Aorta (tissue), 4 donors: ENCODE data around the gene DEFB124. TPM values are rescaled to one million over a fixed set of nuclear protein-coding genes. Genes with fewer than 3 reads are reported as not detected.

Experiments
- polyA plus RNA-seq, 2 donors: library from polyadenylated mRNA; stranded (reverse); fragments of 200-250 nt; gene quantifications; one replicate each; pipeline ENCODE4 v1.2.3, GENCODE V29; 2013
- total RNA-seq, 2 donors: library from RNA; stranded (reverse); fragmentation: NEBNext Ultra II Directional; extraction: Animal tissue kit (Norgen Biotek cat#: 25700); gene quantifications; one replicate each; pipeline ENCODE4 v1.2.1, GENCODE V29; 2021
- donor health status: healthy with polysubstance abuse.
- donor health status: Bipolar disorder and iron deficiency.
- donor health status: DM: no; HTN: no; CAD: no.
- donor health status: DM: yes; HTN: yes; CAD: no.

DEFB124 gene
- total and polyA plus RNA-seq, 4 donors = 1.6 to 7.6 TPM; not detected in 2

Other genes starting within 250 kb of the DEFB124 start
- gene DEFB115, start 217.5 kb downstream of the DEFB124 start, total RNA-seq = not detected
- not detected for gene DEFB115, start 217.5 kb downstream of the DEFB124 start, polyA plus RNA-seq
- gene DEFB116, start 166.5 kb downstream of the DEFB124 start, total RNA-seq = not detected
- not detected for gene DEFB116, start 166.5 kb downstream of the DEFB124 start, polyA plus RNA-seq
- not detected for gene DEFB118, start 106.5 kb downstream of the DEFB124 start, total RNA-seq
- gene DEFB118, start 106.5 kb downstream of the DEFB124 start, polyA plus RNA-seq = not detected
- gene DEFB119, start 84.5 kb downstream of the DEFB124 start, total RNA-seq = not detected
- gene DEFB119, start 84.5 kb downstream of the DEFB124 start, polyA plus RNA-seq = not detected
- gene DEFB121, start 68.9 kb downstream of the DEFB124 start, total RNA-seq = not detected
- gene DEFB121, start 68.9 kb downstream of the DEFB124 start, polyA plus RNA-seq = not detected
- not detected for gene DEFB123, start 34.5 kb downstream of the DEFB124 start, total RNA-seq
- gene DEFB123, start 34.5 kb downstream of the DEFB124 start, polyA plus RNA-seq = not detected
- gene REM1, start 161 bp upstream of the DEFB124 start, total RNA-seq = 10 to 100 TPM; 13.6 to 13.9 TPM
- 10 to 100 TPM in 1 of 2 donors, 1 to 10 TPM in 1; 2.5 to 12.7 TPM for gene REM1, start 161 bp upstream of the DEFB124 start, polyA plus RNA-seq
- 100 to 1,000 TPM; 136 to 139 TPM for gene HM13, start 39.3 kb upstream of the DEFB124 start, total RNA-seq
- 100 to 1,000 TPM in 1 of 2 donors, 10 to 100 TPM in 1; 41.8 to 108 TPM for gene HM13, start 39.3 kb upstream of the DEFB124 start, polyA plus RNA-seq
- 100 to 1,000 TPM; 170 to 396 TPM for gene ID1, start 130.2 kb upstream of the DEFB124 start, total RNA-seq
- gene ID1, start 130.2 kb upstream of the DEFB124 start, polyA plus RNA-seq = 100 to 1,000 TPM; 163 to 382 TPM
- 1 to 10 TPM; 5.2 to 9.5 TPM for gene COX4I2, start 162.8 kb upstream of the DEFB124 start, total RNA-seq
- 1 to 10 TPM in 1 of 2 donors, not detected in 1; 2.0 TPM for gene COX4I2, start 162.8 kb upstream of the DEFB124 start, polyA plus RNA-seq
- 100 to 1,000 TPM in 1 of 2 donors, 10 to 100 TPM in 1; 69.1 to 107 TPM for gene BCL2L1, start 247.7 kb upstream of the DEFB124 start, total RNA-seq
- gene BCL2L1, start 247.7 kb upstream of the DEFB124 start, polyA plus RNA-seq = 100 to 1,000 TPM; 103 to 104 TPM